Measurements from ENCODE around the gene TOR4A.

GRCh38 chr9:137232101-137232500, 45.4 kb upstream of the TOR4A start:
- TF ChIP-seq PAX5 (IDR thresholded peaks at IDR 0.05; ENCODE audit: insufficient read depth, low read length, severe bottlenecking) (no peak), POLR2A (IDR thresholded peaks at IDR 0.05; ENCODE audit: low read depth, low read length) (no peak), POLR2AphosphoS5 (IDR thresholded peaks at IDR 0.05; ENCODE audit: low read depth, low read length) (no peak)

Measured in GM12891 (cell line).